Brain microvascular endothelial cell (primary cell): ENCODE measurements around the gene TMEM242.

Experiments used
- DNase-seq: peaks from one replicate; pipeline ENCODE4 v3.0.0-alpha.2; 2020
- H3K27ac ChIP-seq: fragments of 250-450 bp; sonication (Bioruptor Pico); 2 replicates; pipeline ENCODE4 v1.5.1; 2020; ENCODE audit warnings: mild to moderate bottlenecking, moderate library complexity
- H3K27me3 ChIP-seq: fragments of 250-450 bp; sonication (Bioruptor Pico); replicated peaks from 2 replicates; pipeline ENCODE4 v1.5.1; 2020; ENCODE audit warnings: mild to moderate bottlenecking
- H3K36me3 ChIP-seq: fragments of 250-450 bp; sonication (Bioruptor Pico); replicated peaks from 2 replicates; pipeline ENCODE4 v1.5.1; 2020; ENCODE audit warnings: mild to moderate bottlenecking
- H3K4me3 ChIP-seq: 2 replicates; pipeline ENCODE4 v1.5.1; 2011; ENCODE audit warnings: low read depth, mild to moderate bottlenecking, control low read depth, low read length, moderate library complexity
- CTCF ChIP-seq: IDR thresholded peaks from 2 replicates; pipeline ENCODE4 v1.5.1; 2011; ENCODE audit warnings: low read depth, mild to moderate bottlenecking, moderate library complexity, low read length, control low read depth, inconsistent platforms; ENCODE audit errors: missing control alignments
- in situ Hi-C: cut with HindIII; loops from 2 replicates; pipeline ENCODE4 v1.10.0; 2017; ENCODE audit warnings: low sequenced_read_pairs, low pct_ligation_motif_present

The TMEM242 gene

GRCh38 chr6:157330831-157331230 lies 7.5 kb upstream of the TMEM242 start:
- no peaks in the 10 kb centered on the region for H3K27me3 ChIP-seq
- no peak for TF ChIP-seq CTCF
- H3K4me3 ChIP-seq: no peak overlapping the region
- in situ Hi-C loops: no loop called here
- H3K27ac ChIP-seq: no peak overlapping the region
- H3K36me3 ChIP-seq: no peaks in the 10 kb centered on the region
- DNase-seq: no peak

DNA sequence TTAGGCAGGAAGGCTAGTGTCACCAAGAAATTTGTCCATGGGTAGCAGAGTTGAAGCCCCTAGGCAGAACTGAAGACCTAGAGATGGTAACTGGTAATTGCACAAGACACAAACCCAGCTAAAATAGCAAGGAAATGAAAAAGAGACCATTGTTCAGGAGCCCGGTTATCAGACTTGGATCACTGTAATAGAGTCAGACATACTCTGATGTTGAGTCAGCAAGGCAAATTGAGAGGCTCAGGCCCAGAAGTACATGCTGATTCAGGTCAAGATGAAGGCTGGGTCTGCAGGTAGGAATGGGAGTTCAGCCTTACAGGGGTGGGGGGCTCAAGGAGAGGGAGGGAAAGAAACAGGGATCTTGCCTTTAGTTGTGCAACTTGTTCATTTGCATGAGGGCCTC lies 6.5 kb upstream of the TMEM242 start:
- Histone ChIP-seq H3K36me3 (no peaks in the 10 kb centered on the region), H3K27ac (no peak overlapping the region), H3K27me3 (no peaks in the 10 kb centered on the region), H3K4me3 (no peak overlapping the region)
- TF ChIP-seq CTCF: no peak
- peak; percentile 65 for DNase-seq
- in situ Hi-C loops: no loop called here

- TF ChIP-seq CTCF: no peak
- H3K4me3 ChIP-seq: no peak overlapping the region
- peak overlapping the region; percentile 17 for H3K27ac ChIP-seq
- no peaks in the 10 kb centered on the region for H3K27me3 ChIP-seq
- no peaks in the 10 kb centered on the region for H3K36me3 ChIP-seq
- peak; percentile 12 for DNase-seq
- in situ Hi-C loops: no loop called here
These were observed 4.9 kb upstream of the TMEM242 start for GRCh38 chr6:157328108-157328692.

DNA sequence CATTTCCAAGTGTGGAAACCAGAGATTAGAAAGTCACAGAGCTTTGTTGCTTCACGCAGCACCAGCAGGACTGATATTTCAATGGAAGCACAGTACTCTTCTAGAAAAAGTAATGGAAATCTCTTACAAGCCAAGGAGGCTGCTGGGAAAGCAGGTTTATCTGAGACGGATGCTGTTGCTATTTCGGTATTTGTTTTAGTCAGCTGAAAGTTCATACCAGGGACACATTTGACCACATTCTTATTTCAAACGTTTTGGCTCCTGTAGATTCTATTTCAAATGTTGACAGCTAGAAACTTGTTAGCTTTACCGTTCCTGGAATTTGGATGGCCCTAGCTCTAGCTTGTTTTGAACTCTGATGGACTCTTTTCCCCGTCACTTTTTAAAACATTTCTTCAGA lies 3.7 kb upstream of the TMEM242 start:
- DNase-seq: peak; percentile 50
- Histone ChIP-seq H3K27me3 (no peaks in the 10 kb centered on the region), H3K36me3 (no peaks in the 10 kb centered on the region), H3K4me3 (no peak overlapping the region), H3K27ac (peak overlapping the region; percentile 57)
- in situ Hi-C loops: no loop called here
- TF ChIP-seq CTCF: no peak

DNA sequence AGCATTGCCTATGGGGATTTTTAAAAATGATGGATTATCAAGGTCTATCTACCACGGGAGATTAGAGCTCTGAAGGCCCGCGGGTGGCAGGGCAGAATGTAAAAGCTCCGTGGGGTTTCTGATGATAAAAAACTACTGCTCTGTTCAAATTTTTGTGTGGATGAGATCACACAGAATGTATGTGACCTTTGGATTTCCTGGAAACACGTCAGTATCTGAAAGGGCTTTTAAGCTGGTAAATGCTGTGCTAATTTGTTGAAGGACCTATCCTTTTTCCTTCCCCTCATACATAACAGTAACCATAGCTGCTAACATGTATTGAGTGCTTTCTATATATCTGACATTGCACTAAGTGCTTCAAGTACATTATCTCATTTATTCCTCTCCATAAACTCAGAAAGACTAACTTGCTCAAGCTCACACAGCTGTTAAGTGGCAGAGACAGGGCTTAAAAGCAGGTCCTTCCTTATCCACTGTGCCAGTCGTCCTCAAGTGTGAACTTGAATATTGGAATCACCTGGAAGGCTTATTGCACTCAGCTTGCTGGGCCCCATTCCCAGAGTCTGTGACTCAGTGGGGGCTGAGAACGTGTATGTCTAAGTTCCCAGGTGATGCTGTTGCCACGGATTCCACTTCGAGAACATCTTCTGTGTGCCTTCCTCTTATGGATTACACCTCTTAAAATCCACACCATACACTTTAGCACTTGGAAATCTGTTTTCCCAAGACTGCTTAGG lies 1.9 kb upstream of the TMEM242 start:
- DNase-seq: peak; percentile 54
- Histone ChIP-seq H3K27me3 (no peaks in the 10 kb centered on the region), H3K27ac (peak overlapping the region; percentile 30), H3K4me3 (no peak overlapping the region), H3K36me3 (no peaks in the 10 kb centered on the region)
- no peak for TF ChIP-seq CTCF
- in situ Hi-C loops: no loop called here

DNA sequence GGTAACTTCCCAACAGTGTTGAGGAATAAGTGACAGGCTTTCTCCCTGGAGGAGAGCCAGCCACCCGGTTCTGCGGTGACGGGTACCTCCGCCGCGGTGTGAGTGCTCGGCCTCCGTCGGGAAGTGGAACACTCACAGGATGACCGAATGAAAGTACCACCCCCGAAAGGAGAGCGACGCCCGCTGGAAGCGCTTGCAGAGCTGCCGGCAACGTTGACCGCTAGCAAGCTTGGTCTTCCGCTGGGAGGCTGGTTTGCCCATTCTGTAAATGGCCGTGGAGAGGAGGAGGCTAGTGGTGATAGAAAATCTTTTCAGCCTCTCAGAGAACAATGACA lies 614 bp upstream of the TMEM242 start:
- Histone ChIP-seq H3K4me3 (peak overlapping the region; percentile 91), H3K36me3 (no peaks in the 10 kb centered on the region), H3K27me3 (no peaks in the 10 kb centered on the region), H3K27ac (peak overlapping the region; percentile 83)
- peak; percentile 50 for TF ChIP-seq CTCF
- peak; percentile 78 for DNase-seq
- in situ Hi-C loops: no loop called here
